ENCODE measurements around the gene CDSN.

CDSN gene

DNA sequence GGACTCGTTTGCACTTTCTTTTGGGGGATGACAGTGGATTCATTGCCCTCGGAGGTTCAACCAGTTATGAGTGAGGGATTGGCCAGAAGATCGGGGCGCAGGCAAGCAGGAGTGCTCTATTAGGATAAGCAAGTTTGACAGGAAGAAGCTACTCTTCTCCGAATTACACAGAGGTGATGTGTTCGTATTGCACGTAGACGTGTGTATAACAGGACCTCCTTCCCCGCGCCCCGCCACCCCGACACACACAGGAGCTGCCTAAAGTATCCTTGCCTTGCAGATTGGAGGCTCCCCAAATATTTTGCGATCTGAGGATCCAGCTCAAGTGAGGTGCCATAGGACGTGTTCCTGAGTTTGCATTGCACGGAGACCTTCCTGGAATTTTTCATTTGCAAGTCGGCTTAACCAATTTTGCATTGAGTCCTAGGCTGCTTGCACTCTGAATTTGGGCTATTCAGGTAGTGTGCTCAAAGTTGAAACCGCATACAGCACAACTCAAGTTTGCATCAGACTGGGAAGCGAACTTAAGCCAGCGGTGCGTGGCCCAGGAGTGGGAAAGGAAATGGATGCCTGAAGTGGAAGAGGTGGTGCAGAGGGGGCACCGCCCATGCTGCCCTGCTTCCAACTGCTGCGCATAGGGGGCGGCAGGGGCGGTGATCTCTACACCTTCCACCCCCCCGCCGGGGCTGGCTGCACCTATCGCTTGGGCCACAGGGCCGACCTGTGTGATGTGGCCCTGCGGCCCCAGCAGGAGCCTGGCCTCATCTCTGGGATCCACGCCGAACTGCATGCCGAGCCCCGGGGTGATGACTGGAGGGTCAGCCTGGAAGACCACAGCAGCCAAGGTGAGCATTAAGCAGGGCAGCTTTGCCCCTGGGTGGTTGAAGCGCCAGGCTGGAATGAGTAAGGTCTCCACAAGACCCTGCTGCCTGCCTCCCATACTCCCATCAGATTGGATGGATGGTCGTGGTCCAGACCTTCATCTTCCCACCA is 38.9 kb upstream of the CDSN start:
- Histone ChIP-seq H3K79me2 (ENCODE audit: control insufficient read depth, insufficient read depth, low read length, unreplicated experiment) (peaks cover 18% of the 10 kb centered on the region), H3K27me3 (ENCODE audit: insufficient read depth, low read length) (no peaks in the 10 kb centered on the region), H3K4me1 (ENCODE audit: control insufficient read depth, insufficient read depth, low read length, unreplicated experiment) (peaks cover 34% of the 10 kb centered on the region), H2AFZ (ENCODE audit: low read length, unreplicated experiment) (peak overlapping the region; percentile 52), H3K27ac (ENCODE audit: low read depth, low read length) (peak overlapping the region; percentile 30), H3K4me3 (ENCODE audit: low read depth, low read length) (peak overlapping the region; percentile 92), H3K36me3 (ENCODE audit: insufficient read depth, low read length) (peaks cover 24% of the 10 kb centered on the region)

GRCh38 chr6:31158140-31158862 is 38.1 kb upstream of the CDSN start, which contains the start of gene TCF19:
Gene TCF19, plus strand, starts transcription at chr6:31158589. Its CDS starts 881 bp downstream, at chr6:31159470.
- peak within 1 kb of the TSS; percentile 52 for H2AFZ ChIP-seq (ENCODE audit: low read length, unreplicated experiment)
- peak within 1 kb of the TSS; percentile 30 for H3K27ac ChIP-seq (ENCODE audit: low read depth, low read length)
- no peaks in the 10 kb centered on the region for H3K27me3 ChIP-seq (ENCODE audit: insufficient read depth, low read length)
- H3K4me3 ChIP-seq (ENCODE audit: low read depth, low read length), result peak within 1 kb of the TSS; percentile 92
- peaks cover 18% of the 10 kb centered on the region for H3K79me2 ChIP-seq (ENCODE audit: control insufficient read depth, insufficient read depth, low read length, unreplicated experiment)
- H3K4me1 ChIP-seq (ENCODE audit: control insufficient read depth, insufficient read depth, low read length, unreplicated experiment), result peaks cover 25% of the 10 kb centered on the region
- H3K36me3 ChIP-seq (ENCODE audit: insufficient read depth, low read length), result peaks cover 23% of the 10 kb centered on the region

DNA sequence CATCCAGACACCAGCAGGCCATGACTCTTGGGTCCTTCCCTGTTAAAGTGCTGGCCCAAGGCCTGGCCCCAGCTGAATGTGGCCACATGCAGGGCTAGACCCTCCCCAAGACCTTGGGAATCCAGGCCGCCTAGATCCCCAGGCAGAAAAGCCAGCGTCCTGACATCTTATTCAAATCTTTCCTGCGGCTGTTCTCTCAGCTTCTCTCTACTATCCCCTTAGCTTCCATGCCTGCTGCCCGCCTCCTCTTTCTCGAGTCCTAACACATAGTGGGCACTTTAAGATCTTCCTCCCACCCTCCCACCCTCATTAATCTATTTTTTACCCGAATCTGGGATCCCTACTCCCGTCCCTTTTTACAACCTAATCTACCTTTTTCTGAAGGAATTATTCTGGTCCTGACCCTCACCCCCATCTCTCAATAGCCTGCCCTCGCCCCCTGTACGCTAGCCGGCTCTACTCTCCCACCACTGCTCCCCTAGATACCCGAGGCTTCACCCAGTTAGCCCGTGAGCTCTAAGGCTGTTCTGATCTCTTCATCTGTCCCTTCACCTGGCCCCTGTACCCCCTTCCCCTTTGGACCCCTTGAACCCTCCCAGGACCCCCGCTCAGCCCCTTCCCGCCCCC is 37.4 kb upstream of the CDSN start, which contains the start of gene CCHCR1:
CCHCR1 (minus strand) TSS at position 290 of the 627 bp plus-strand sequence; CDS start at position 88, 202 bp downstream.
- Histone ChIP-seq H3K36me3 (ENCODE audit: insufficient read depth, low read length) (peaks cover 17% of the 10 kb centered on the region; the same call in 1 of the 2 replicates), H3K4me1 (ENCODE audit: control insufficient read depth, insufficient read depth, low read length, unreplicated experiment) (peaks cover 20% of the 10 kb centered on the region), H3K27ac (ENCODE audit: low read depth, low read length) (peak within 1 kb of the TSS; percentile 30), H3K4me3 (ENCODE audit: low read depth, low read length) (peak within 1 kb of the TSS; percentile 92), H3K27me3 (ENCODE audit: insufficient read depth, low read length) (no peaks in the 10 kb centered on the region), H3K79me2 (ENCODE audit: control insufficient read depth, insufficient read depth, low read length, unreplicated experiment) (peaks cover 18% of the 10 kb centered on the region), H2AFZ (ENCODE audit: low read length, unreplicated experiment) (peak within 1 kb of the TSS; percentile 52)

DNA sequence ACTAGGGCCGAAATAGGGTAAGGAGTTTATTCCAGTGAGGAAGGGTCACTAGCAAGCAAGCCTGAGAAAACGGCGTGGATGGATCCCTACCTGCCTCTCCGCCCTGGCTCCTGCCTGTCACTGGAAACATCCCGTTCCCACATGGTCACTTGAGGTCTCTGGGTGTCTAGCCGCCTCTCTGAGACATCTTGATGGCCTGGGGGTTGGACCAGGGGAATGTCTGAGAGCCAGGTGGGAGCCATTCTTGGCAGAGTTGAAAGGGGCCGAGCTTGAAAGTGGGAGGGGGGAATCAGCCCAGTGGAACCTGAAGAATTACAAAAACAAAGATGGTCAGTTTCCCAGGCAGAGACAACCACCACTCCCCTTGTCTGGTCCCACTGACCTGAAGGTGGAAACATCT is 36.4 kb upstream of the CDSN start:
- Histone ChIP-seq H3K27ac (ENCODE audit: low read depth, low read length) (no peak overlapping the region), H3K27me3 (ENCODE audit: insufficient read depth, low read length) (no peaks in the 10 kb centered on the region), H3K36me3 (ENCODE audit: insufficient read depth, low read length) (peaks cover 17% of the 10 kb centered on the region; the same call in 1 of the 2 replicates)

DNA sequence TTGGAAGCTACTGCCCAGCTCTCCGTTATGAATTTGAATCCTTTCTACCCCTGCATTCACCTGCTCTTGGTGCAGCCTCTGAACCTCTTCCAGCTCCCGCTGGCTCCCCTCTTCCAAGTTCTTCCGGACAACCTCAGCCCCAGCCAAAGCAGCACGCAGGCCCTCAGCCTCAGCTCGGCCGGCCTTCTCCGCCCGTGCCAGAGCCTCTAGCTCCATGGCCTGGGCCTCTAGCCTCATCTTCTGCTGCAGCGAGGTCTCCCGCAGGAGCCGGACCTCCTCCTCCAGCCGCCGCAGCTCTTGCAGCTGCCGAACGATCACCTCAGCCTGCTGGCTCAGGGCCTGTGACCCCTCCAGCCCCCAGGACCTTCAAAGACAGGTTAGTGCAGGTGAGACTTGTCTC is 34.2 kb upstream of the CDSN start:
- no peak overlapping the region for H3K27ac ChIP-seq (ENCODE audit: low read depth, low read length)
- no peaks in the 10 kb centered on the region for H3K27me3 ChIP-seq (ENCODE audit: insufficient read depth, low read length)
- no peak overlapping the region for H2AFZ ChIP-seq (ENCODE audit: low read length, unreplicated experiment)
- peaks cover 14% of the 10 kb centered on the region for H3K4me1 ChIP-seq (ENCODE audit: control insufficient read depth, insufficient read depth, low read length, unreplicated experiment)
- peaks cover 8% of the 10 kb centered on the region for H3K79me2 ChIP-seq (ENCODE audit: control insufficient read depth, insufficient read depth, low read length, unreplicated experiment)
- no peak overlapping the region for H3K4me3 ChIP-seq (ENCODE audit: low read depth, low read length)
- H3K36me3 ChIP-seq (ENCODE audit: insufficient read depth, low read length), result peaks cover 17% of the 10 kb centered on the region; the same call in 1 of the 2 replicates

More for the DNA sequence above, 36.4 kb upstream of the CDSN start:
- H3K4me1 ChIP-seq (ENCODE audit: control insufficient read depth, insufficient read depth, low read length, unreplicated experiment), result peaks cover 20% of the 10 kb centered on the region
- H2AFZ ChIP-seq (ENCODE audit: low read length, unreplicated experiment), result no peak overlapping the region
- peak overlapping the region; percentile 92; the same call in 1 of the 2 replicates for H3K4me3 ChIP-seq (ENCODE audit: low read depth, low read length)
- peaks cover 18% of the 10 kb centered on the region for H3K79me2 ChIP-seq (ENCODE audit: control insufficient read depth, insufficient read depth, low read length, unreplicated experiment)

GRCh38 chr6:31152781-31153180 is 32.5 kb upstream of the CDSN start:
- Histone ChIP-seq H3K4me3 (ENCODE audit: low read depth, low read length) (no peak overlapping the region), H3K36me3 (ENCODE audit: insufficient read depth, low read length) (peaks cover 17% of the 10 kb centered on the region; the same call in 1 of the 2 replicates), H2AFZ (ENCODE audit: low read length, unreplicated experiment) (no peak overlapping the region), H3K79me2 (ENCODE audit: control insufficient read depth, insufficient read depth, low read length, unreplicated experiment) (no peaks in the 10 kb centered on the region), H3K4me1 (ENCODE audit: control insufficient read depth, insufficient read depth, low read length, unreplicated experiment) (peaks cover 11% of the 10 kb centered on the region), H3K27me3 (ENCODE audit: insufficient read depth, low read length) (no peaks in the 10 kb centered on the region), H3K27ac (ENCODE audit: low read depth, low read length) (no peak overlapping the region)

- no peak overlapping the region for H3K27ac ChIP-seq (ENCODE audit: low read depth, low read length)
- H3K36me3 ChIP-seq (ENCODE audit: insufficient read depth, low read length), result peaks cover 6% of the 10 kb centered on the region; the same call in 1 of the 2 replicates
- no peak overlapping the region for H2AFZ ChIP-seq (ENCODE audit: low read length, unreplicated experiment)
- H3K79me2 ChIP-seq (ENCODE audit: control insufficient read depth, insufficient read depth, low read length, unreplicated experiment), result no peaks in the 10 kb centered on the region
- no peaks in the 10 kb centered on the region for H3K4me1 ChIP-seq (ENCODE audit: control insufficient read depth, insufficient read depth, low read length, unreplicated experiment)
- no peak overlapping the region for H3K4me3 ChIP-seq (ENCODE audit: low read depth, low read length)
- H3K27me3 ChIP-seq (ENCODE audit: insufficient read depth, low read length), result no peaks in the 10 kb centered on the region
Observed at GRCh38 chr6:31149827-31150447, 29.7 kb upstream of the CDSN start.

- Histone ChIP-seq H3K4me3 (ENCODE audit: low read depth, low read length) (no peak overlapping the region), H3K27me3 (ENCODE audit: insufficient read depth, low read length) (no peaks in the 10 kb centered on the region), H3K27ac (ENCODE audit: low read depth, low read length) (no peak overlapping the region), H3K79me2 (ENCODE audit: control insufficient read depth, insufficient read depth, low read length, unreplicated experiment) (no peaks in the 10 kb centered on the region), H3K36me3 (ENCODE audit: insufficient read depth, low read length) (no peaks in the 10 kb centered on the region), H3K4me1 (ENCODE audit: control insufficient read depth, insufficient read depth, low read length, unreplicated experiment) (peaks cover 8% of the 10 kb centered on the region), H2AFZ (ENCODE audit: low read length, unreplicated experiment) (no peak overlapping the region)
Observed at GRCh38 chr6:31145386-31145785, 25.1 kb upstream of the CDSN start.

DNA sequence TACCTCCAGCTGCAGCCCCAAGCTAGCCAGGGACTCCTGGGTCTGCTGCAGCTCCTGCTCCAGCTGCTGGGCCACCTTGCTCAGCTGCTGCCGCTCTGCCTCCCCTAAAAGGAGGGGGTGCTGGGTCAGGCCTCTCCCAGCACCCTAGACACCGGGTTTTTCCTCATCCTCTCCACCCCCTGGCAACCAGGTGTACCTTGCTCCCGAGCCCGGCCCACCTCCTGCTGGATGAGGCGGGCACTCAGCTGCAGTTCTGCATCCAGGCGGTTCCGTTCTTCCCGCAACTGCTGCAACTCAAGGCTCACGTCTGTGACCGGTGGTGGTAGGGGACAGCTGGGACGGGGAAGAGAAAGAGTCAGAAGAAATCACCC is 24.7 kb upstream of the CDSN start:
- H2AFZ ChIP-seq (ENCODE audit: low read length, unreplicated experiment), result no peak overlapping the region
- no peaks in the 10 kb centered on the region for H3K27me3 ChIP-seq (ENCODE audit: insufficient read depth, low read length)
- H3K79me2 ChIP-seq (ENCODE audit: control insufficient read depth, insufficient read depth, low read length, unreplicated experiment), result no peaks in the 10 kb centered on the region
- no peak overlapping the region for H3K27ac ChIP-seq (ENCODE audit: low read depth, low read length)
- no peak overlapping the region for H3K4me3 ChIP-seq (ENCODE audit: low read depth, low read length)
- no peaks in the 10 kb centered on the region for H3K36me3 ChIP-seq (ENCODE audit: insufficient read depth, low read length)
- peaks cover 8% of the 10 kb centered on the region for H3K4me1 ChIP-seq (ENCODE audit: control insufficient read depth, insufficient read depth, low read length, unreplicated experiment)
